ENCODE measurements around the gene HTR2A. TPM values are rescaled to one million over a fixed set of nuclear protein-coding genes. Genes with fewer than 3 reads are reported as not detected.
A peak's percentile ranks its signal among the peaks of the same experiment; 100 is the strongest.

The HTR2A gene
- total RNA-seq, 1 experiment from 2014 or later, result not detected

DNA sequence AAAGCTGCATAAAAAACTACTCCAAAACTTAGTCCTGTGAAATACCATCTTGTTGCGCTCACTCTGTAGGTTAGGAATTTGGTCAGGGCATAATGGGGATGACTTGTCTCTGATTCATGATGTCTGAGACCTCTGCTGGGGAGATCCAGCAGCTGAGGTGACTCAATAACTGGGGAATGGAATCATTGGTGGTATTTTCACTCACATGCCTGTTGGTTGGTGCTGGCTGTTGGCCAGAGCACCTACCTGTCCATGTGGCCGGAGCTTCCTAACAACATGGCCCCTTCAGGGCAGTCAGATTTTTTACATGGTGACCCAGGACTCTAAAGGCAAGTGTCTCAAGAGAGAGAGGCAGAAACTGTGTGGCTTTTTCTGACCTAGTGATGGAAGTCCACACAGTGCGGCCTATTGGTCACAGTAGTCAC is 92.5 kb downstream of the HTR2A start:
- in situ Hi-C loops (cut with HindIII; ENCODE audit: low pct_unique_long_range_greater_than_20kb, low sequenced_read_pairs), result no loop called here

DNA sequence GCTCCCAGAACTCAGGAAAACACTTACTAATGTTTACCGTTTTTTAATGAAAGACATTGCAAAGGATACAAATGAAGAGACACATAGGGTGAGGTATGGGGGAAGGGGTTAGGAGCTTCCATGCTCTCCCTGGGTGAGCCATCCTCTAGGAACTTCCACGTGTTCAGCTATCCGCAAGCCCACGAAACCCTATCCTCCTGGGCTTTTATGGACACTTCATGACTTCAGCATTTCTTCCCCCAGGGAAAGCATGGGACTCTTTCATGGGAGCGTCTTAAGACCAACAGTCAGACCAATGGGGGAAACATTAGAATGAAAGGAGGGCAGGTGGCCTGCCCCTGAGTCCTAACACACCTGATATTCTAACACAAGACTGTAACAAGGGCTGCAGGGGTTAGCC is 93.3 kb downstream of the HTR2A start:
- in situ Hi-C loops (cut with HindIII; ENCODE audit: low pct_unique_long_range_greater_than_20kb, low sequenced_read_pairs) (no loop called here), intact Hi-C loops (cut with micrococcal nuclease; ENCODE audit: unreplicated experiment) (no loop called here)
- no peak for TF ChIP-seq SIN3A (IDR thresholded peaks at IDR 0.05; ENCODE audit: borderline replicate concordance, insufficient read depth, low read depth, low read length)
- TF ChIP-seq, protein P1, sequence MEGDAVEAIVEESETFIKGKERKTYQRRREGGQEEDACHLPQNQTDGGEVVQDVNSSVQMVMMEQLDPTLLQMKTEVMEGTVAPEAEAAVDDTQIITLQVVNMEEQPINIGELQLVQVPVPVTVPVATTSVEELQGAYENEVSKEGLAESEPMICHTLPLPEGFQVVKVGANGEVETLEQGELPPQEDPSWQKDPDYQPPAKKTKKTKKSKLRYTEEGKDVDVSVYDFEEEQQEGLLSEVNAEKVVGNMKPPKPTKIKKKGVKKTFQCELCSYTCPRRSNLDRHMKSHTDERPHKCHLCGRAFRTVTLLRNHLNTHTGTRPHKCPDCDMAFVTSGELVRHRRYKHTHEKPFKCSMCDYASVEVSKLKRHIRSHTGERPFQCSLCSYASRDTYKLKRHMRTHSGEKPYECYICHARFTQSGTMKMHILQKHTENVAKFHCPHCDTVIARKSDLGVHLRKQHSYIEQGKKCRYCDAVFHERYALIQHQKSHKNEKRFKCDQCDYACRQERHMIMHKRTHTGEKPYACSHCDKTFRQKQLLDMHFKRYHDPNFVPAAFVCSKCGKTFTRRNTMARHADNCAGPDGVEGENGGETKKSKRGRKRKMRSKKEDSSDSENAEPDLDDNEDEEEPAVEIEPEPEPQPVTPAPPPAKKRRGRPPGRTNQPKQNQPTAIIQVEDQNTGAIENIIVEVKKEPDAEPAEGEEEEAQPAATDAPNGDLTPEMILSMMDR (IDR thresholded peaks at IDR 0.05), result no peak
- no peak for TF ChIP-seq POLR2AphosphoS5 (IDR thresholded peaks at IDR 0.05; ENCODE audit: low read depth, low read length)
- no peak for TF ChIP-seq TCF7L2 (IDR thresholded peaks at IDR 0.05; ENCODE audit: low read depth, low read length)
- TF ChIP-seq, protein P2, sequence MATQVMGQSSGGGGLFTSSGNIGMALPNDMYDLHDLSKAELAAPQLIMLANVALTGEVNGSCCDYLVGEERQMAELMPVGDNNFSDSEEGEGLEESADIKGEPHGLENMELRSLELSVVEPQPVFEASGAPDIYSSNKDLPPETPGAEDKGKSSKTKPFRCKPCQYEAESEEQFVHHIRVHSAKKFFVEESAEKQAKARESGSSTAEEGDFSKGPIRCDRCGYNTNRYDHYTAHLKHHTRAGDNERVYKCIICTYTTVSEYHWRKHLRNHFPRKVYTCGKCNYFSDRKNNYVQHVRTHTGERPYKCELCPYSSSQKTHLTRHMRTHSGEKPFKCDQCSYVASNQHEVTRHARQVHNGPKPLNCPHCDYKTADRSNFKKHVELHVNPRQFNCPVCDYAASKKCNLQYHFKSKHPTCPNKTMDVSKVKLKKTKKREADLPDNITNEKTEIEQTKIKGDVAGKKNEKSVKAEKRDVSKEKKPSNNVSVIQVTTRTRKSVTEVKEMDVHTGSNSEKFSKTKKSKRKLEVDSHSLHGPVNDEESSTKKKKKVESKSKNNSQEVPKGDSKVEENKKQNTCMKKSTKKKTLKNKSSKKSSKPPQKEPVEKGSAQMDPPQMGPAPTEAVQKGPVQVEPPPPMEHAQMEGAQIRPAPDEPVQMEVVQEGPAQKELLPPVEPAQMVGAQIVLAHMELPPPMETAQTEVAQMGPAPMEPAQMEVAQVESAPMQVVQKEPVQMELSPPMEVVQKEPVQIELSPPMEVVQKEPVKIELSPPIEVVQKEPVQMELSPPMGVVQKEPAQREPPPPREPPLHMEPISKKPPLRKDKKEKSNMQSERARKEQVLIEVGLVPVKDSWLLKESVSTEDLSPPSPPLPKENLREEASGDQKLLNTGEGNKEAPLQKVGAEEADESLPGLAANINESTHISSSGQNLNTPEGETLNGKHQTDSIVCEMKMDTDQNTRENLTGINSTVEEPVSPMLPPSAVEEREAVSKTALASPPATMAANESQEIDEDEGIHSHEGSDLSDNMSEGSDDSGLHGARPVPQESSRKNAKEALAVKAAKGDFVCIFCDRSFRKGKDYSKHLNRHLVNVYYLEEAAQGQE (IDR thresholded peaks at IDR 0.05; ENCODE audit: insufficient read depth in 1 of 2, low read depth in 2 of 2, low read length in 1 of 2), result no peak
- H3K4me1 ChIP-seq (ENCODE audit: control insufficient read depth, insufficient read depth, low read length), result no peaks in the 10 kb centered on the region
- no peaks in the 10 kb centered on the region for H3K36me3 ChIP-seq (ENCODE audit: control insufficient read depth, insufficient read depth, low read length)
- ChIA-PET POLR2A (no interaction called here), CTCF (no interaction called here)
- DNase-seq (ENCODE audit: low read depth, low spot score) (no peak), ATAC-seq (no peak)
- no peak overlapping the region for H3K27ac ChIP-seq (ENCODE audit: low read length)
- H3K27me3 ChIP-seq (ENCODE audit: control insufficient read depth, insufficient read depth, low read length), result no peaks in the 10 kb centered on the region
- H3K9me3 ChIP-seq (ENCODE audit: control insufficient read depth, insufficient read depth, low read depth, low read length), result no peaks in the 10 kb centered on the region
- no peak overlapping the region for H3K4me3 ChIP-seq (ENCODE audit: low read depth in 2 of 2, low read length in 2 of 2)
- no TSS peak for BruUV-seq (replicated peaks)

More for the DNA sequence above, 92.5 kb downstream of the HTR2A start:
- no peaks in the 10 kb centered on the region for H3K36me3 ChIP-seq (ENCODE audit: control insufficient read depth, insufficient read depth, low read length)
- no peaks in the 10 kb centered on the region for H3K27me3 ChIP-seq (ENCODE audit: control insufficient read depth, insufficient read depth, low read length)
- ChIA-PET CTCF (interaction anchor here (0.6 kb wide), 1 partner anchor 90 kb away, joined by 3 read pairs; no protein-coding TSS in a partner anchor), POLR2A (no interaction called here)
- no peaks in the 10 kb centered on the region for H3K9me3 ChIP-seq (ENCODE audit: control insufficient read depth, insufficient read depth, low read depth, low read length)
- intact Hi-C loops (cut with micrococcal nuclease; ENCODE audit: unreplicated experiment), result no loop called here
- ATAC-seq (peak; percentile 83), DNase-seq (ENCODE audit: low read depth, low spot score) (peak; percentile 46)
- no peak overlapping the region for H3K4me3 ChIP-seq (ENCODE audit: low read depth in 2 of 2, low read length in 2 of 2)
- BruUV-seq (replicated peaks), result no TSS peak
- H3K4me1 ChIP-seq (ENCODE audit: control insufficient read depth, insufficient read depth, low read length), result no peaks in the 10 kb centered on the region
- H3K27ac ChIP-seq (ENCODE audit: low read length), result no peak overlapping the region
- TF ChIP-seq, protein P1 (IDR thresholded peaks at IDR 0.05), result no peak
- no peak for TF ChIP-seq TCF7L2 (IDR thresholded peaks at IDR 0.05; ENCODE audit: low read depth, low read length)
- TF ChIP-seq POLR2AphosphoS5 (IDR thresholded peaks at IDR 0.05; ENCODE audit: low read depth, low read length), result no peak
- TF ChIP-seq SIN3A (IDR thresholded peaks at IDR 0.05; ENCODE audit: borderline replicate concordance, insufficient read depth, low read depth, low read length), result no peak
- TF ChIP-seq, protein P2 (IDR thresholded peaks at IDR 0.05; ENCODE audit: insufficient read depth in 1 of 2, low read depth in 2 of 2, low read length in 1 of 2), result no peak
